Activated CD4-positive, alpha-beta T cell treated with anti-CD3 and anti-CD28 coated beads, Interleukin-10, Interleukin-2, amounts not matched to agents 100 ng/mL and 50 ng/mL, durations not matched to agents 16 hours and 8 hours (primary cell): ENCODE data around the gene CYS1.

Experiments used
- DNase-seq: peaks from one replicate; pipeline ENCODE4 v3.0.0-alpha.2; 2020

The CYS1 gene

DNA sequence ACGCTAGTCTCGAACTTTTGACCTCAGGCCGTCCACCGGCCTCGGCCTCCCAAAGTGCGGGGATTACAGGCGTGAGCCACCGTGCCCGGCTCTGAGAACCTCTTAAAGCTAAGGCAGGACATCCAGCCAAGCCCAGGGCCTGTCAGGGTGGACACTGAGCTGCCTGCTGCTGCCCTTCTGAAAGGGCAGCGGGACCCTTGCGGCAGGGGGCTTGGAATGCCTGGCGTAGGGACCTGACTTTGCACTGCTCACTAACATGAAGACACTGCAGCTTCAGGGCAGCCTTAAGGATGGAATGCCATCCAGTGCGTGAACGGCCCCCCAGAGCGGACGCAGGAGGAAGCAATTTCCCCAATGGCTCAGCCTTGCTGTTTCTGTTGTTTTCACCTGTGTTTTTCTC lies 9.0 kb downstream of the CYS1 start:
- no peak for DNase-seq

DNA sequence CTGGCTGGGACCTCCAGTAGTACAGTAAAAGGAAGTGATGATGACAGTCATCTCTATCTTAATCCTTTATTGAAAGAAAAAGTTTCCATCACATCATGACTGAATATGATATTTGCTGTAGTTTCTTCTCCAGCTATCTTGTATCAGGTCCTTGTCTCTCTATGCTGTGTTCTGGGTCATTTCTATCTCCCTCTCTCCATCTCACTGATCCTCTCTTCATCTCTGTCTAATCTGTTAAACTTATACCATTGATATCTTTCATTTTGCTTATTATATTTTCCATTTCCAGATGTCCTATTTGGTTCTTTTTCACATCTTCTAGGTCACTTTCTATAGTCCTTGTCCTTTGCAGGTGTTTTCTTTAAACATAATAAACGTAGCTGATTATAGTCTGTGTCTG lies 12.3 kb downstream of the CYS1 start:
- DNase-seq = no peak

DNA sequence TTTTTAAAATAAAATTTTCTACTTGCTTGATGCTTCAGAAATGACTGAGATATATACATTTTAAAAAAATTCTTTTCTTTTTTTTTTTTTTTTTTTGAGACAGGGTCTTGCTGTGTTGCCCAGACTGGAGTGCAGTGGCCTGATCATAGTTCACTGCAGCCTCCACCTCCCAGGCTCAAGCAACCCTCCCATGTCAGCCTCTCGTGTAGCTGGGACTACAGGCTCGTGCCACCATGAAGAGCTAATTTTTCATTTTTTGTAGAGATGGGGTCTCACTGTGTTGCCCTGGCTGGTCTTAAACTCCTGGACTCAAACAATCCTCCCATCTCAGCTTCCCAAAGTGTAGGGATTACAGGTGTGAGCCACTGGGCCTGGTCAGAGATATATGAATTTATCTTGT lies 12.9 kb downstream of the CYS1 start:
- DNase-seq = no peak

DNA sequence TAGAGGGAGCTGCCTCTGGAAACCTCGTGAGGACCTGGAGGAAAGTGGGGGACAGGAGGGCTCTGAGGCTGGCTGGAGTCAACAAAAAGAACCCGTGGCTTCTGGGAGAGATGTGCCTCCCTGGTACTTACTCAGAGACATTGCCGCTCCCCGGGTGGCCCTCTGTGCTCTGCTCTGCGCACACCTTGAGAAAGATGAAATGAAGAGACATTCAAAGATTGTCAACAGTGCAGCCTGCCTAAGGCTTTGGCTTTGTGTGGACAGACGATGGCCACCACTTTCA lies 14.5 kb downstream of the CYS1 start:
- DNase-seq = no peak

DNA sequence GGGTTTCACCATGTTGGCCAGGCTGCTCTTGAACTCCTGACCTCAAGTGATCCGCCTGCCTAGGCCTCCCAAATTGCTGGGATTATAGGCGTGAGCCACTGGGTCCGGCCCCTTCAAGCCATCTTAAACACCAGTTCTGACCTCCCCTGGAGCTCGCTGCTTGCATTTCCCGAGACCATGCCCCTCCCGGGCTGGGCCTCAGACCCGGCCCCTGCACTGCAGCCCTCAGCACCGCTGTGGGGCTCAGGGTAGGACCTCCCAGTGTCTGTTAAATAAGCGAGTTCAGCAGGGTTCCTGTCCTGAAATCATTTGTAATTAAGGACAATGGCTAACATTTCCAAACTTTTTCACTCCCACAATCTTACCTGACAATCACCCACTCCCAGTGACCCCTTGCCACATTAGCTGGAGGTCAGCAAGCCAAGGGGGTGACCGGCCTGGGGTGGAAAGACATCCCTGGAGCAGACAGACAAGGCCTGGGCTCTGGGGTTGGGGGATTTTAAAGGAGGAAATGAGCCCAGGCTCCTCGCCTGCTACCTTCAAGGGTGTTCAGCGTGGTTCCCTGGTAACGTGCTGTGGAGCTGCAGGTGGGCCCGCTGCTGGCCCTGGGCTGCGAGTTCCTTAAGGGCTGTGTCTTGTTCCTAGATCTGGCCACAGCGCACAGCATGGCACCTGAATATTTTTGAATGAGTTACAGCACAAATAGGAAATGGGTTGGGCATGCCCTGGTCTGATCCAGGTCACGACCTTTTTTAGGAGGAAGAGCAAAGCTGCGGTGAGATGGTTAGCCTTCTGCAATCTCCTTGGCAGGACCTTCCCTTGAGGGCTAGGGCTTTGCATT lies 15.1 kb downstream of the CYS1 start:
- no peak for DNase-seq

DNA sequence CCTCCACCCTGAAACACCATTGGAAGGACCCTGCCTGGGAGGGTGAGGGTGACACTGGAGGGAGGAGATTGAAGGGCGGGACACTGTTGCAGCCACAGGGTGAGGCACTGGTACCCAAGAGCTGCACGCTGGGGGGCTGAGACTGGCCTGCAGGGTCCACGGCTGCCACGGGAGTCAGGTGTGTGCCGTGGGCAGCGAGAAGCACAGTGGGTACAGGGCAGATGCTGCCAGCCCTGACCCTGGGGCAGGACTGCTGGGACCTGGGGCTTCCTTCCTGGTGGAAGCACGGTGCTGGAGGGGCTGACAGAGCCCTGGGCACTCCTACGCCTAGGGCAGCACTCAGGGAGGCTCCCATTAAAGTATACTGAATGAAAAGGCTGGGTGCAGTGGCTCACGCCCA lies 16.6 kb downstream of the CYS1 start:
- DNase-seq = no peak

DNA sequence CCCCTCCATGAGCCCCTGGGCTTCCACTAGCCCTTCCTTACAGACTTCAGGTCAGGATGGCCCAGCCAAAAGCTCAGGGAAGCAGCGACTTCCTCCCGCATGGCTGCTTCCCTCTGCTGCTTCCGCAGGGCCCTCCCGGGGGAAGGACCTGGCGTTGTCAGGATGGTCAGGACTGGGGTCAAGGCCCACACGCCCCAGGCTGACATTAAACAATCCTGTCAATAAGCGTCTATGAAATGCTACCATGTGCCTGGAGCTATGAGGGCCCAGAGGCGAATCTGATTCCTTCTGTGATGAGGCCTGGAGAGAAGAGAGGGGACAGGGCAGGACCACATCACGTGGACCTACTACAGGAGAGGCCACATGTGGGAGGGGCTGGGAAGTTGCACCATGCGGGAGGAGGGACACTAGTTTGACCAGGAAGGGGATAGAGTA lies 17.3 kb downstream of the CYS1 start:
- DNase-seq = no peak

DNA sequence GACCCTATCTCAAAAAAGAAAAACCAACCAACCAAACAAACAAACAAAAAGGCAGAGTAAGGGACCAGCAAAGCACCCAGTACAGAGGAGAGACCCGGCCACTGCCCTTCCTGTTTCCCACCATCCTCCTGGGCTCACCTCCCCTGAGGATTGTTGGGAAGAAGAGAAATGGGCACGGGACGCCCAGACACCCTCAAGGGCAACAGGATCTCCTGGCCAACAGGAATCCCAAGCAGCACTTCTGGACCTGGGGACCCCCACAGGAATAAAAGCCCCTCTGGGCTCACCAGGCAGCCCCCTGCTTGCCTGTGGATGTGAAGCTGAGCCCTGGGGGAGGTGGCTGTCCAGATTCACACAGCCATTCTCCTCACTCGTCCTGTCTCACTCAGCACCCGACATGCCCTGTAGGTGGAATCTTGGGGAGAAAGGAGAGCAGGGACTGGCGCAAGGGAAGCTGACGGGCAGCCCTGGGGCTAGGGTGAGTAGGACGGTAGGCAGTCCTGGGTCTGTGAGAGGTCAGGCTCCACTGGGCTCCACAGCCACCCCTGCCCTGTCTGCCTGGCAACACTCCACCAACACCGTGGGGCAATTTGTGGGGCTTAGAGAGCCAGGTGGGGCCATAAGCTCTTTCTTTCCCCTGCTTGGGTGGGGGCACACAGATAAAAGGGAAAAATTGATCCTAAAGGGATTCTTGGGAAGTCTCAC lies 18.8 kb downstream of the CYS1 start:
- no peak for DNase-seq

DNA sequence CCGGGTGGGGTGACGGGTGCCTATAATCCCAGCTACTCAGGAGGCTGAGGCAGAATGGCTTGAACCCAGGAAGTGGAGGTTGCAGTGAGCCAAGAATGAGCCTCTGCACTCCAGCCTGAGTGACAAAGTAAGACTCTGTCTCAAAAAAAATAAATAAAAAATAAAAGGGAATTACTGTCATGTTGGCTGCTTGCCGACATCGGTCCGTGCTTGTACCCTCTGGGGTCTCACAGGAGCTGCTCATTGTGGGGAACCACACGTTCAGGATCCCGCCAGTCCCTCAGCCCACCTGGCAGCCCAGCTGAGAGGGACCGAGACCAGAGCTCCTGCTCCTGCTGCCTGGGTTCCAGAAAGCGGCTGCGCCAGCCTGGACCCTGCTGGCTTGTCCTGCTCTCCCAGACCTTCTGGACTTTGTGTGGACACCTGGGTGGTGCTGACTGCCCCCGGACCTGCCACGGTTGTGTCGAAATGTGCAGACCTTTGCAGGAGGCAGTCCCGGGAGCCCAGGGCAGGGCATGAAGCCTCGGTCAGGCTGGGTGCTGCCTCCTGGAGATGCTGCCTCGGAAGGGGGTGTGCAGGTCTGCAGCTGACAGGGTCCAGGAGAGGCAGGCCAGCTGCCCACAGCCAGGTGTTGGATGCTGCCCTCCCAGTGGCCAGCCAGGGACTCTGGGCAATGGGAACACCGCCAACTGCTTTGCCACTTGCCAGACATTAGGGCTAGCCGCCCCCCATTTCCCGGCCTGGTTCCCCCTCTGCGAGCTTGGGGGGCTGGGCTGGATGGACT lies 20.5 kb downstream of the CYS1 start:
- DNase-seq = no peak

DNA sequence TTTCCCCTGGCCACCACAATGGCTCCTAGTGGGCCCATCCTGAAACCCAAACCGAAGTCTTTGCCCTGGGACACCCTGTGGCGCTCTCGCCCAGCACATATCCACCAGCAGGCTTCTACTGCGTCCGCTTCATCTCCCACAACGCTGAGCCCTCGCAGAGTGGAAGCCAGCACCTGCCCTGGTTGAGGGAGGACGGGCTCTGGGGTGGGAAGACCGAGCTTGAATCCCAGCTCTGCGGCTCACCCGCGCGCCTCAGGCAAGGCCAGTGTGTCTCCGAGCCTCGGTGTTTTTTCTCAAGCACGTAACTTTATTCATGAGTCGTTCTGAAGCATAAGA lies 21.2 kb downstream of the CYS1 start:
- no peak for DNase-seq

DNA sequence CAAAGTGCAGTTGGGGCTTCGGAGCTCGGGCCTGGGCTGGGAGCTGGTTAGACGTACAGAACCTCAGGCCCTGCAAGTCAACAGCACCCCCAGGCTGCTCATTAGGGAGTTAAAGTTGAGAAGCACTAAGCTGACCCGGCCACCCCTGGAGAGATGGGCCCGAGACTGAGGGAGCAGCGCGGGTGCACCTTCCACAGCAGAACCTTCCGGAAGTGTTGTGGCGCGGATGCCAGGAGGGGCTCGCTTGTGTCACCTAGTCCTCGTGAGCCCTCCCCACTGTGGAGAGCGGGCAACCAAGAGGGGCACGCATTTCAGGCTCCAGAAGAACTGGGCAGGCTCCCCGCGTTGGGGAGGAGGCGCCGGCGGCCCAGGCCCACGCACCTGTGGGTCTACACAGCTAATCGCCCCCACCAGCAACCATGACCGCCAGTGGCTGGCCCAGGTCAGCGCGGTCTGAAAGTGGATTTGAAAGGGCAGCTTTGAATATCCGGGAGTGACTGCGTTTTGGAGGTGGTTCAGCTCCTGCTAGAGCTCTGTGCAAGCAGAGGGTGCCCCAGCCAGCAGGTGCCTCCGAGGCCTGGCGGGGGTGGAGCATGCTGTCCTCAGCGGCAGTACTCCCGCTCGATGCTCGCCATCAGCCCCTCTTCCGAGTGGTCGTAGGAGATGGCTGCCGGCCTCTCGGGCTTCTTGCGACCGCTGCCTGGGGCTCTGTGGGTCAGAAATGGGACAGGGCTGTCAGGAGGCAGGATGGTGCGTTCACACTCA lies 21.8 kb downstream of the CYS1 start:
- no peak for DNase-seq

DNA sequence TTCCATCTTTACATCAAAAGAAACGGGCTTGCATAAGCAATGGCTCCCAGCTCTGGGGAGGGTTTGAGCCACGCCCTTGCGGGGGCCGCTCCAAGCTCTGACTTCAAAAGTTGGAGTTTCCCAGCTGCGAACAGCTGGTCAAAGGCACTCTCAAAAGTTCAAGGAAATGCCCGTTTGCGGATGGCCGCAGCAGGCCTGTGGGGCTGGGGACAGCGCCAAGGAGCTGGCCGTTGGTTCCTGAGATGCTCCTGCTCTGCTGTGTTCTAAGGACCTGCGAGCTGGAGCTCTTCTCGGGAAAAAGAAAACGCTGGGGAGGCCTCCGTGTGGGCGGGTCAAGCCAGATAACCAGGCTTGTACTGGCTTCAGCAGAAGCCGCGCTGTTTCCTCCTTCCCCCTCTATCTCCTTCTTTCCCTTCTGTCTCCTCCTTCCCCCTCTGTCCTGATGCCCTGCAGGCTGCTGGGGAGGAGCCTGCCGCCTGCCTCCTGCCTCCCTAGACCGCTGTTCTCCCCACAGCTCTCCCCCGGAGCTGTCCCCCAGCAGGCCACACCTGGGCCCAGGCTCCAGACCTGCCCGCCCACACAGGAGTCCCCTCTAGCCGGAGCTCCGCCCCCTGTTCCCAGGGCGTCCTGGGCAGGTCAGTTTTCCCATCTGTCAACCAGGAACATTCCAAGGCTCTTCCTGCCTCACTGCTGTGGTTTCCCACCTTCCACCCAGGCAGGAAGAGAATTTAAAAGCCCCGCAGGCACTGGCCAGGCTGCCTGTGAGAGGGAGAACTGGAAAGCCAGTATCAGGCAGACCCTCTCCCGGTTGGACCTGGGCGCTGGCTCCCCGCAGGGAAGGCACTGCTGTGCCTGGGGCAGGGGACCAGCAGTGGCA lies 22.7 kb downstream of the CYS1 start:
- peak; percentile 18 for DNase-seq

DNA sequence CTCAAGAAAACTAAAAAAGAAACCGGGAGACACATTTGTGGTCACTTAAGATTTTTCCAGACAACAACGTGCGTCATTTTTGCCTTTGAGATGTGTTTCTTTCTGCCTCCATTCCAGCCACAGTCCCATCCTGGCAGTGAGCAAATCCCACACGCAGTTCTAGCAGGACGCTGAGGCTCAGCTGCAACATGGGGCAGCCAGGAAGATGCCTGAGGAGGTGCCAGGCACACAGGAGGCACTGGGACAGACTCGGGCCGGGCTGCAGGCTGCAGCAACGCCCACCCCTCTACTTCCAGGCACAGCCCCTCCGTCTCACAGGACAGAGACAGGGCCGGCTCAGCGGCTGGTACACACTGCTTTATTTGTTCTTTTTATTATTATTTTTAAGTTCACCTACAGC lies 23.8 kb downstream of the CYS1 start:
- DNase-seq = no peak

DNA sequence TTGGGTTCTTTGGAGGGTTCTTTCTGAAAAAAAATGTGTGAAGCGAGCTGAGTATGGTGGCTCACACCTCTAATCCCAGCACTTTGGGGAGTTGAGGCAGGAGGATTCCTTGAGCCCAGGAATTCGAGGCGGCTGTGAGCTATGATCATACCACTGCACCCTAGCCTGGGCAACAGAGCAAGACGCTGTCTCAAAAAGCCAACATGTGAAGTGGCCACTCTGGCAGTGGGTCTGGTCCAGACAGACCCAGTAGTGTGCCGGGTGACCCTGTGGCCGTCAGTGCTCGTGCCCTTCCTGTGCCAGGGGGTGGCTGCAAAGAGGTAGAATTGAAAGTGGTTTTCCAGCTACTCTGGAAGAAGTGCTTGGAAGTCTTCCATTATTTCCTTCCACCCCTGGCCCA lies 25.2 kb downstream of the CYS1 start:
- no peak for DNase-seq

DNA sequence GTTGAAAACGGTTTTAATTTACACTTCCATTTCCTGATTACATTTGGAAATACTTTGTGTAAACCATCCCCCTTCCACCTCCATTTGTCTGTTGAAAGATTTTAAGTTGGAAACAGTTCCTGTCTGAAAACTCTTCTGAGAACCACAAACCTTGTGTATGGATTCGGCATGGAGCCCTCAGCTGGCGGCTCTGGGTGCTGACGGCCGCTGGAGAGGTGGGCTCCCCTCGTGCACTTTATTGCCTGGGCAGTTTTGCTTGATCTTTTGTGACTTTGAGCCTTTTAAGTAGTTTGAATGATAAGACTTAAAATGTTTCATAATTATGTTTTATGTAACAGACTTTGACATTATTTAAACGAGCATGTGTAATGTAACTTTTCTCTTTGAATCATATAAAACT lies 25.8 kb downstream of the CYS1 start:
- DNase-seq = no peak

DNA sequence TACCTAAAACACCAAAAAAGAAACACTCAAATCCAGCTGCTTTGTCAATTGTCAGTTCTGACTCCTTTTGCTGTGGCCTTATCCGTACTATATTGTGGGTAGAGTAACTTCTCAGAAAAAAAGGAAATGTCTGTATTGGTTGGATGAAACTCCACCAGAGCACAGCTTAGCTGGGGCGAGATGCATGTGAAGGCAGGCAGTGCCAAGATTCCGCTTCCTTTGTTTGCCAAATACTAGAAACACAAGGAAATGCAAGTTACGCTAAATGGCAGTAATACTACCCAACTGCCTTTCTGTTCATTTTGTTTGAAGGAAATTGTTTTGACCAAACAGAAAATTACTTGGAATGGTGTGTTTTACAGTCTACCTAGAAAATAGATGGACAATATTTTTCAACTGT lies 26.9 kb downstream of the CYS1 start:
- DNase-seq = no peak

DNA sequence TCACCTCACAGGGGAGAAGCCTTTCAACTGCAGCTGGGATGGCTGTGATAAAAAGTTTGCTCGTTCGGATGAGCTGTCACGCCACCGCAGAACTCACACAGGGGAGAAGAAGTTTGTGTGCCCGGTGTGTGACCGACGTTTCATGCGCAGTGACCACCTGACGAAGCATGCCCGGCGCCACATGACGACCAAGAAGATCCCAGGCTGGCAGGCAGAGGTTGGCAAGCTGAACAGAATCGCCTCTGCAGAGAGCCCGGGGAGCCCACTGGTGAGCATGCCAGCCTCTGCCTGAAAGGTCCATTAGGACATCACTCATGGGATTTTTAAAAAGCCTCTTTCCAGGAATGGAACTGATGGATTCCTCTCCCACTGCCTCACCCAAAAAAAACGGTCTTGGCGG lies 28.0 kb downstream of the CYS1 start:
- DNase-seq = no peak

DNA sequence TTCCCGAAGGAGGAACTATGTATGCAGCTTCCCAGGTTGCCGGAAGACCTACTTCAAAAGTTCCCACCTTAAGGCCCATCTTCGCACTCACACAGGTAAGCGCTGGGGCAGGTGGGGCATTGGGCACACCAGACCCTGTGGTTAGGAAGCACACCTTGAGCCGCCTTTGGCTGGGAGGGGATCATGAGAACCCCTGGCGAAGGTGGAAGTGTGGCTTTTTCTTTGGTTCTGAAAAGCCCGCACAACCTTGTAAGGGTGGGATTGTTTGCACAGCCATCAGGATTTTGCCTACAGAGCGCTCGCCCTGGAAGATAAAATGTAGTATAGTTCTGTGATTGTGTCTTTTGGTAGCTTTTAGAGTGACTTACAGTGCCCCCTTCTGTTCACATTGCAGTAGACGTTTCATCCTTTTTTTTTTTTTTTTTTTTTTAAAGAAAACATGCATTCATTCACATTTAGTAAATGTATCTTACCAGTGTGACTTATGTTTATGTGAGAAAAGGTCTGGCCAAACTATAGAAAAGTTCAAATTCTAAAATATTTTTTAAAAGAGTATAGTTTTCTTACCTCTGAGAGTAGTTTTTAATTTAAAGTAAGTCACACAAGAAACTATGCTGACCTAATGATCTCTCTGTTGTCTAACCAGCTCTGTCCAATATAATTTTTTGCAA lies 31.6 kb downstream of the CYS1 start:
- peak; percentile 48 for DNase-seq

DNA sequence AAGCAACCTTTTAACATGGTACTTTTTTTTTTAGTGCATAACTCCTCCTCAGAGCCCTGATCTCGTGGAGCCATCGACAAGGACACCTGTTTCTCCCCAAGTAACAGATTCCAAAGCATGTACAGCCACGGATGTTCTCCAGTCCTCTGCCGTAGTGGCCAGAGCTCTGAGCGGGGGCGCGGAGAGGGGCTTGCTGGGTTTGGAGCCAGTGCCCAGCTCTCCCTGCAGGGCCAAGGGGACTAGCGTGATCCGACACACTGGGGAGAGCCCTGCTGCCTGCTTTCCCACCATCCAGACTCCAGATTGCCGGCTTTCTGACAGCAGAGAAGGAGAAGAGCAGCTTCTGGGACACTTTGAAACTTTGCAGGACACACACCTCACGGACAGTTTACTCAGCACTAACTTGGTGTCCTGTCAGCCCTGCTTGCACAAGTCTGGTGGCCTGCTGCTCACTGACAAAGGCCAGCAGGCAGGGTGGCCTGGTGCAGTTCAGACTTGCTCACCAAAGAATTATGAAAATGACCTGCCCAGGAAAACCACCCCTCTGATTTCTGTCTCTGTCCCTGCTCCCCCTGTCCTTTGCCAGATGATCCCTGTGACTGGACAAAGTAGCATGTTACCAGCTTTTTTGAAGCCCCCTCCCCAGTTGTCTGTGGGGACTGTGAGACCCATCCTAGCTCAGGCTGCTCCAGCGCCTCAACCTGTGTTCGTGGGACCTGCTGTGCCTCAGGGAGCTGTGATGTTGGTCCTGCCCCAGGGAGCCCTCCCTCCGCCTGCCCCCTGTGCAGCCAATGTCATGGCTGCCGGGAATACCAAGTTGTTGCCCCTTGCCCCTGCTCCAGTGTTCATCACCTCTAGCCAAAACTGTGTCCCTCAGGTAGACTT lies 32.4 kb downstream of the CYS1 start:
- no peak for DNase-seq

DNA sequence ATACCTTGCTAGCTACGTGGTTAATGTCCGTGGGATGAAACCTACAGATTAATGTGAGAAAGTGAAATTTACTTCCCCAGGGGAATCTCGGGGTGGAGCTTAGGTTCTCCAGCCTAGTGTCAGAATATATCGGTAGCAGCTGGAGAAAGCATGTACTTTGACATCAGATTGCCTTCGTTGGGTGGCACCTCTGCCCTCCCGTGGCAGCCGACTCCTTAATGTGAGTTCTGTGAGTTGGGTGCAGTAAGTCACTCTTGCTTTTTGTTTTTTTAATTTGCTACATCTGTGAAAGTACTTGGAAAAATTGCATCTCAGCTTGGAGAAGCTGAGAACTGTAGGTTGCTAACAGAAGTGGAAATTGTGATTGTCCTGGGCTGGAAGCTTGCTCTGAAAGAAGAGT lies 33.3 kb downstream of the CYS1 start:
- no peak for DNase-seq
